DMS153 (cell line): ENCODE results near the gene PEAK1.

Source experiments
- DNase-seq: peaks from one replicate; lab custom pipeline; 2025; lab: John Stamatoyannopoulos, UW

The PEAK1 gene, protein sequence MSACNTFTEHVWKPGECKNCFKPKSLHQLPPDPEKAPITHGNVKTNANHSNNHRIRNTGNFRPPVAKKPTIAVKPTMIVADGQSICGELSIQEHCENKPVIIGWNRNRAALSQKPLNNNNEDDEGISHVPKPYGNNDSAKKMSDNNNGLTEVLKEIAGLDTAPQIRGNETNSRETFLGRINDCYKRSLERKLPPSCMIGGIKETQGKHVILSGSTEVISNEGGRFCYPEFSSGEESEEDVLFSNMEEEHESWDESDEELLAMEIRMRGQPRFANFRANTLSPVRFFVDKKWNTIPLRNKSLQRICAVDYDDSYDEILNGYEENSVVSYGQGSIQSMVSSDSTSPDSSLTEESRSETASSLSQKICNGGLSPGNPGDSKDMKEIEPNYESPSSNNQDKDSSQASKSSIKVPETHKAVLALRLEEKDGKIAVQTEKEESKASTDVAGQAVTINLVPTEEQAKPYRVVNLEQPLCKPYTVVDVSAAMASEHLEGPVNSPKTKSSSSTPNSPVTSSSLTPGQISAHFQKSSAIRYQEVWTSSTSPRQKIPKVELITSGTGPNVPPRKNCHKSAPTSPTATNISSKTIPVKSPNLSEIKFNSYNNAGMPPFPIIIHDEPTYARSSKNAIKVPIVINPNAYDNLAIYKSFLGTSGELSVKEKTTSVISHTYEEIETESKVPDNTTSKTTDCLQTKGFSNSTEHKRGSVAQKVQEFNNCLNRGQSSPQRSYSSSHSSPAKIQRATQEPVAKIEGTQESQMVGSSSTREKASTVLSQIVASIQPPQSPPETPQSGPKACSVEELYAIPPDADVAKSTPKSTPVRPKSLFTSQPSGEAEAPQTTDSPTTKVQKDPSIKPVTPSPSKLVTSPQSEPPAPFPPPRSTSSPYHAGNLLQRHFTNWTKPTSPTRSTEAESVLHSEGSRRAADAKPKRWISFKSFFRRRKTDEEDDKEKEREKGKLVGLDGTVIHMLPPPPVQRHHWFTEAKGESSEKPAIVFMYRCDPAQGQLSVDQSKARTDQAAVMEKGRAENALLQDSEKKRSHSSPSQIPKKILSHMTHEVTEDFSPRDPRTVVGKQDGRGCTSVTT (N-terminal part only)

DNA sequence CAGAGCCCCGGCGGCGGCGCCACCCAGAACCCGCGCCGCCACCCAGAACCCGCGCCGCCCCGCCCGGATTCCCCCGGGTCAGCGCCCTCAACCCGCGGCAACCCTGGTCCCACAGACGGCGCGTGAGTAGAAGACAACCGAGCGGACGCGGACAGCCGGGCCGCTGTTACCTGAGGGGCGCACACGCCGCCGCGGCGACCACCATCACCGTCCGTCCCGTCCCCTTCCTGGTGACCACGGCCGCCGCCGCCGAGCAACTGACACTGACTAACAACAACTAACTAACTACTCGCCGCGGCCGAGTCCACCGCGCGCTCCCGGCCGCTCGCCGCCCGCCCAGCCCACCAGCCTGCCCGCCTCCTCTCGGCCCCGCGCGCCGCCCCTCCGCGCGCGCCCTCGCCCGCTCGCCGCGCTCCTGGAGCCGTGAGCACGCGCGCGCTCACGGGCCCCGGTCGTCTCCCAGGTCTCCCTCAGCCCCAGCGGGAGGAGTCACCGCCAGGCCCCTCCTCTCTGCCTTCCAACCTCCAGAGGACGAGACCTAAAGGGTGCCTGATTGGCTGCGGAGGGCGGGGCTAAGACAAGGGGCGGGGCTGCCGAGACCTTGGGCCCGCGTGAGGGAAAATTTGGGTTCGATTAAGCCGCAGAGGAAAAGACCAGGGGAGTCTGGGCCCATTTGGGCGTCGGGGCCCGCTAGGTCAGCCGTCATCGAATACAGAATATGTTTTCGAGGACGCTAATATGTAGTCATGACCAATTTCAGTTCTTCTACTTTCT lies at the start of gene PEAK1:
Gene PEAK1 (minus strand): TSS at position 269 of the 774 bp plus-strand sequence. CDS start 238,178 bp downstream, outside the sequence.
- peak; percentile 86 for DNase-seq

DNA sequence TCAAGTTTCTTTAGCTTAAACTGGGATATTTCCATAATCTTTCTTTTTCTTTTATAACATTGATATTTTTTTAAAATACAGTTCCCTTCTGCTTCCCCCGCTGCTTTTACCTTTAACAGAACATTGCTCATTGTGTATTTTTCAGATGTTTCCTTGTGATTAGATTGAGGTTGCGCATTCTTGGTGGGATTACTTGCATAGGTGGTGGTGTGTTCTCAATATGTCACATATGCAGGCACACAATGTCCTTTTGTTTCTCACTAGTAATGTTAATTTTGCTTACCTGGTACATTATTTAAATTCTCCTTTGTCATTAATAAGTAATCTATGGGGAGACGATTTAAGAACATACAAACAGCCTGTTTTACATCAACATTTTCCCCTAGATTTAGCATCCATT lies 49.0 kb upstream of the PEAK1 start:
- no peak for DNase-seq

DNA sequence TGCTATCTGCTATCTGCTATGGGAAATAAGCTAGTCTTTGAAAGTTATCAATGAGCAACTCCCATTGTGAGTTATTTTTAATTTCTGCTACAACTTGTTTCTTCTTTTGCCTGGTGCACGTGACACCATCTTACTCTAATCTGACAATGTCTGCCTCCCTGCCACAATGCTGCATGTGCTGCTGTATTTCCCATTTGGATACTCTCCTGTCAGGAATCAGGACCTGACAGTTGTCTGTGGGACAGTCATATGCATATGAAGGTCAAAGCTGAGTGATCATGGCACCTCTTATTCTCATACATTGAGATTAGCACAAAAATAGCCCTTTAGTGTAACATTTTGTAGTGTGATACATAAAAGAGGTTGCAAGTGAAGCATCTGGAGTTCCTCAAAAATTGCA lies 46.6 kb upstream of the PEAK1 start:
- DNase-seq = no peak

DNA sequence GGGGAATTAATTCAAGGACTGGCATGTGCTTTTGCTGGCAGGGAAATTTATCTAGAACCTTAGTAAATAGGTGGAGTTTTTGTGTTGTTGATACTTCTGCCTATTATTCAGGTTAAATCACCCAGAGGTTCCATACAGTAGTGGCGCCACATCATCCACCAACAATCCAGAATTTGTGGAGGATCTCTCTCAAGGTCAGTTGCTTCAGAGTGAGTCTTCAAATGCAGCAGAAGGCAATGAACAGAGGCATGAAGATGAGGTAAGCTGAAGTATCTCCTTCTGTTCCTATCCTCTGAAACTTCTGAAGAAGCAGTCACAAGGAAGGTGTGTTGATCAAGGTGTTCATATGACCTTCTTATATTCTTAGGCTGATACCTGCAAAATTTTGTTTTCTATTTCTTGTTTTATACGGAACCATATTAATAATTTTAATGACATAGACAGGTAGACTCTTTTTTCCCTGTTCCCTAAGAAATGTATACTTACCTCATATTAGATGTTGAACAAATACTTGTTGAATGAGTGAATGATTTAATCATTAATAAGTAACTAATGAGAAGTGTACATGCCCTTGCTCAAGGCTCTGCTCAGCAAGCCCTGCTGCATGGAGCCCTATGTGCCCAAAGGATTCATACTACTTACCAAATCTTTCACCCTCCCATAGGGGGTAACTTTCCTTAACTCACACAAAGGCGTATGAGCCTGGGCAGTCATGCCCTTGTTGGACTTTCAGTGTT lies 44.4 kb upstream of the PEAK1 start:
- DNase-seq = no peak

DNA sequence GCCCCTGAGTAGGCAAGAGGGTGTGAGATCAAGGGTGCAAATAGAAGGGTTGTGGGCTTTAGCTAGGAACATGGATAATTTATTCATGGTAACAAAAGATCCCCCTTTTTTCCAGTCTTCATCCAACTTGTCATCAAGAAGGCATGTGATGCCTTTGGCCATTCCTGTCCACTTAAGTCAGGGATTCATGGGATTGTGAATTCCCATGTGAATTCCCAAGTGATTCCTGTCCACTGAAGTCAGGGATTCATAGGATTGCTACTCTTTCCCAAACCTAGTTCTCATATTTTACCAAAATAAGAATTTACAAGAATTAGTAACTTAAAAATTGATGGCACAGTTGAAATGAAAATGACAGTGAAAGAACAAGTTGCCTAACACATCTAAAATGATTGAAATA lies 41.6 kb upstream of the PEAK1 start:
- DNase-seq = no peak

DNA sequence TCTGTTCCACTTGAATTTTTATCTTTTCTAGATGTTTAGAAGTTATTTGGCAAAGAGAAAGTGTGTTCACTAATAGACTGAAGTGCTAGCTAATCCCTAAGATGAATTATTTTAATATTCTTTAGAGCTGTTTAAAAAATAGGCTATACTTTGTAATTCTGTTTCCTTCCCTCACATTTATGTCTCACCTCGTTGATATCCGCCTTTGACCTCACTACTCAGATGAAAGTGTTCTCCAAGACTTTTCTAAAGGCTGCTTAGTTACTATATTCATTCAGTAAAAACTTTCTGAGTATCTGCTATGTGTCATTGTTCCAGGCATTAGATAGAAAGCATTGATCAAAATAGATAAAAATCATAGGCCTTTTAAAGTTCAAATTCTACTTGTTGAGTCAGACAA lies 39.1 kb upstream of the PEAK1 start:
- DNase-seq = no peak

DNA sequence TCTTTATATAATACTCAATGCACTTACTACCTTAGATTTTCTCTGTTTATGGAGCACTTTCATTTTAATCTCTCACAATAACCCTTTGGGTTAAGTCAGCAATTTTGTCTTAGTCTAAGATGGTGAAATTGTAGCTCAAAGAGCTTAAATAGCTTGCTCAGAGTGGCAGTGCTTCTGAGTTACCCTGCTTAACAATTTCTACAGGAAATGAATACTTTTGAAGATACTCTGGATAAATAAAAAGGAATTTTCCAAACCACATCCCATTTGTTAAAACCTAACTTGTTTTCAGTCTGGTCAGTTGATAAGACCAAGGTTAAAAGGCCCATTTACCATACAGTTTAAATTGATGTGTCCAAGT lies 38.0 kb upstream of the PEAK1 start:
- DNase-seq = no peak

DNA sequence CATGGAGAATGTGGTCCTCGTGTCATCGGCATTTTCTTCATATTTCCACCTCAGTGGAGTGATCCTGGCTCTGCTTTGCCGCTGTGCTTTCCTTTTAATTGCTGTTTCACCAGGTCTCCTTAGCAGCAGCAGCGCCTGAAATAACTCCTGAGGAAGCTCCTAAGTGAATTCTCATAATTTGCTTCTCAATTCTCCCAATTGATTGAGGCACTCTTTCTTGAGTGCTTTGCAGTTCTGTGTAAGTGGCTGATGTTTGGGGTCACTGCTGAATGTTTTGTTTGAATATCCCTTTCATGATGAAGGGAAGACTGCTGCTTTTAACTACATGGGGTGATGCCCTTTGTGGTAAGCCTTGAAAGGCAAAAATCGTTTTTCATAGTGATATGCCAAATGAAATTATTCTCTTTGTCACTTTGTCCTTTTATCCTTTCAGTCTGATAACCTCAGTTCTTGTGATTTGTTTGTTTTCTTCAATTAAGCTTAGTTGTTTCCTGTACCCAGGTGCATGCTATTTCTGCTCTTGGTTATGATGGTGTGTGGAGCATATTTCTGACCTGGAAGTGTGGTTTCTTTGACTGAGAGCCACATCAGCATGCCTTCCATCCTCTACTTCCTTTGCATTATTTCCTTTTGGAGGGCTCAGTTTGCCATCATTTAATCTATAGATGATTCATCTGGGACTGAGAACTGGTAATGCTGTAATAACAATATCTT lies 37.4 kb upstream of the PEAK1 start:
- no peak for DNase-seq

DNA sequence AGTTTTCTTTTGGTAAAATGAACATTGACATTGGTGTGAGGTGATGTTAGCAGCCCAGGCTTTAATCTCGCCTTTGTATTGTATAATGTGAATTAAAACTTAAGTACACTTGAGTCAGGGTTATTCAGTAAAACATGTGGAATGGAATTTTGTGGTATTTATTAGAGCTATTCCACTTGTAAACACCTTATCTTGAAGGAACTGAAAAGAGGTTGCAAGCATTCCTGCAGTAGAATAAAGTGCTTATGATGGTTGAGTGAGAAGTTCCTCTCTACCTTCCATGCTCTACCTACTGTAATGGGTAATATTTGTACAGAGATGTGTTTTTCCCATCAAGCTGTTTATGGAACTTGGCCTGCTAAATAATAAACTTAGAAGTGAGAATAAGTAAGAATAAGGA lies 36.8 kb upstream of the PEAK1 start:
- DNase-seq = no peak

DNA sequence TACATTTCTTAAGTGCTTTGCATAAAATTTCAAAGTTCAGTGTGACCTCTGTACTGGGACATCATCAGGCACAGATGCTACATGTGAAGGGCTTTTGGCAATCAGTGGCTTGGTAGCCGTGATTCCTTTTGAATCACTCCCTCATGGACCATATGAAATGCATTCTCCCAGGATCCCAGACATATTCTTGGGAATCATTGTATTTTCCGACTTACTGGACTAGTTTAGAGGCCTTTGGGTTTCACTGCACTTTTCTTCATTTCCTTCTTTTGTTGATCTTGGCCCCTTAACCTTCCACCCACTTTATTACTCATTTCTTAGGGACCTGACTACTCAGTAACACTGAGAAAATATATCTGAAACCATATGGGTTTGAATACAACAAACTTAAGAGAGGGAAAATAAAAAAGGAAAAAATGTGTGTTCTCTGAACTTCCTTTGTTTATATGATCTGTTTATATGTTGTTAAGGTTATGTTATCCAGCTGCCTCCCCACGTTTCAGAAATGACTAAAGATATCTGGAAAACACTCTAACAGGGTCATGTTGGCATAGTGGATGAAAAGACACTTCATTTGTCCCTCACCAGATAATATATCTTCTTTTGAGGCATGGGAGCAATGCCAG lies 35.9 kb upstream of the PEAK1 start:
- no peak for DNase-seq

DNA sequence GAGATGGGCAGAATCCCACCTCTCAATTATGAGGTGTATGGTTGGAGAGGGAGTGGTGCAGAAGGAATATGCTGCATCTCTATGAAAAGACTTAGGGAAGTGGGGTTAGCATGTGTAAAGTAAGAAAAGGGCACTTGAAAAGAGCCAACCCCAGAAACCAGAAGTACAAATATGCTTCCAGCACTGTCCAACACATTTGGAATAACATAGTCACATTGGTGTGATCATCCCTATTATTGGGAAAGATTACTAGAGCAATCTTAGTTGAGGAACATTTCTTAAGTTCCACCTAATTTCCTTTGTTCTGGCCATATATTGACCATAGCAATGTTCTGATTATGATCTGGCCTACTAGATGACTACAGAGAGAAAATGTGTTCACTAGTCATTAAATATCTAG lies 35.0 kb upstream of the PEAK1 start:
- no peak for DNase-seq

DNA sequence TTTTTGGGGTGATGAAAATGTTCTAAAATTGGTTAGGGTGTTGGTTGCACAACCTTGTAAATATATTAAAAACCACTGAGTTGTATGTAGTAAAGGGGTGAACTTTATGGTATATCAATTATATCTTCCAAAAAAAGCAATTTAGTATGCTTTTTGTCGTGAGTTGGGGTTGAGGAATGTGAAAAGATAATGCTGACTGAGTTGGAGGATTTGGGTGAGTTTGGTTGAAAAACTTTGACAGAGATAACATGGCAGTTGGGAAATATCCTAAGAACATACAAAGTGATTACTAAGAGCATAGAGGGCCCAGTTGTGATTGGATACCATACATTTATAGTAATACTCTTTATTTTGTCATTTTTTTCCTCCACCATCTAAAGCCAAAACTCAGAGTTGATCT lies 34.4 kb upstream of the PEAK1 start:
- DNase-seq = no peak

DNA sequence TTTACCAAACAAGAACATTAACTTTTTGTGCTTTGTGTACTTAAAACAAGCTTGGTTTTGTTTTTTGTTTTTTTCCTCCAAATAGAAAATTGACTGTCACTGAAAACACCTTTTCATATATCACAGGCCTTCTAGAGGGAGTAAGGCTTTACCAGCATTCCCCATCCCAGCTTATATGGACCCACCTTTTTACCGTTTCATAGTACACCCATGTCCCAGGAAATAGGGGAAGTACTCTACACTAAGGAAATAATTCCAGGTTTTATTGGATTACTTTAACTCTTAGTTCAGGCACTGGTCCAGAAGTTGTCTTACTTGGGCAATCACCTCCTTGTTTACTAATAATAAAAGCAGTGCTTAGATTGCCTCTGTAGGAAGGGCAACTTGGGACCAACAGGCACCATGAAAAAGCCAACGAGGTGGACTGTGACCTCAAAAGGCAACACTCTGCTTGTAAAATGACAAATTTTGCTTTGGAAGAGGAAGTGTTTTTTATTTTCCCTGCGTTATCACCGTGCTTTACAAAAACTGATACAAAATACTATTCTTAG lies 27.0 kb upstream of the PEAK1 start:
- no peak for DNase-seq

DNA sequence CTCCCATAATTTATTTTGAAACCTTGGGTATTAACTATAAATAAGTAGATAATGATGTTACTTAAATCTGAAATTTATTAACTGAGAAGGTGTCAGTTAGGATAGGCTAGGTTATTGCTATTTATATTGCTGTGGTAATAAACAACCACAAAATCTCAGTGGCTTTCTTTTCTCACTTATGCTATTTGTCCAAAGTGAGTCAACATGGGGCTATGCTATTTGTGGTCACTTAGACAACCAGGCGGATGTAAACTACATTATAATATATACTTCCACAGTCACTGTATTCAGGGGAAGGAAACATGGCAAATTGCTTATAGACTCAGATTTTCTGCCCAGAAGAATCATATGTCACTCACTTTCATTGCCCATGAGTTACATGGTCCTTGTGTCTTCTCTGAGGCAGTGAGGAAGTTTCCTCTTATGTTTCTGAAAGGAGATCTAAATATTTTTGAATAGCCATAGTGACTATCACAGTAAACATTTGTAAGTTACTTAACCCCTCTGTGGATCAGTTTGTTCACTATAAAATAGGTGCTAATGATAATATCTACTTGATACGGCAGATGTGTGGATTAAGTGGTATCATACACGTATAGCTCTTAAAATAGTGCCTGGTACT lies 20.6 kb upstream of the PEAK1 start:
- DNase-seq = no peak

DNA sequence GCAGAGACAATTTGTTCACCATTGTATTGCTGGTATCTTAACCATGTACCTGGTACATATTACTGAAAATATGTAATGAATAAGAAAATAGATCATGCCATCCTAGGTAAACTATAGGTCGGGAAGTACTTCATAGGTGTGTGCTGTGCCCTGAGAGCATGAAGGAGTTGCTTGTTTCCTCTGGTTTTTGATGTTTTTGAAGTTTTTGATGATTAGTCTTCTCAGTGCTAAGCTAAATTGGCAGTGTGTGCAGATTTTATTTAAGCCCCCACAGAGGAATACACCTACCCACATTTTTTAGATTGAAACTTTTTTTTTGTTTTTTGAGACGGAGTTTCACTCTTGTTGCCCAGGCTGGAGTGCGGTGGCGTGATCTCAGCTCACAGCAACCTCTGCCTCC lies 17.4 kb upstream of the PEAK1 start:
- DNase-seq = no peak

DNA sequence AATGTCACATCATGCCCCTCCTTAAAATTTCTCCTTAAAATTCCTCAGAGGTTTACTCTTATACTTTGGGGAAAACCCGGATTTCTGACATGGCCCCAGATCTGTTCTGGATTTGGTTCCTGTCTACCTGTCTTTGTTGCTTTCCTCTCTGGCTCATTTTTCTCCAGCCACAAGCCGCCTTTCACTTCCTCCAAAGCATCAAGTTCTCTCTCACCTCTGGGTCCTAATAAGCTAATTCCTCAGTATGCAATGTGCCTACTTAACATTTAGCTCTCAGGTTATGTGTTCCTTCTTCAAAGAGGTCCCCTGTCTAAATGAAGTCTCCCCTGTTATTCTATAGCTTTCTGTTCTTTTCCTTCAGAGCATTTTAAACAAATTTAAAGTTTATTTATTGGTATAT lies 16.9 kb upstream of the PEAK1 start:
- no peak for DNase-seq

DNA sequence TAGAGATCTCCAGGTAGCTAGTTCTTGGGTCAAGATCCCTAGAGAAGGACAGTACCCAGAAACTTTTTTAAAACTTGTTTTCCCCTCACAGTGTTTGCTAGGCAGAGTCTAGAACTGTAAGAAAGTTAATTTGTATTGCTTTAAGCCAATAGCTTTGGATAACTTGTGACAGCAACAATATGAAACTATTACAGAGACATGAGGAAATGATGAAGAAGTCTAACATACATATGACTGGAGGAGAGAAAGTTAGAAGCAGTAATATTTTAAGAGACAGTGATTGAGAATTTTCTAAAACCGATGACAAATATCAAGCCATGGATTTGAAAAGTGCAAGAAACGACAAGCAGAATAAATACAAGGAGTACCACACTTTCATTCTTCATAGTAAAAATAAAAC lies 10.7 kb upstream of the PEAK1 start:
- no peak for DNase-seq

DNA sequence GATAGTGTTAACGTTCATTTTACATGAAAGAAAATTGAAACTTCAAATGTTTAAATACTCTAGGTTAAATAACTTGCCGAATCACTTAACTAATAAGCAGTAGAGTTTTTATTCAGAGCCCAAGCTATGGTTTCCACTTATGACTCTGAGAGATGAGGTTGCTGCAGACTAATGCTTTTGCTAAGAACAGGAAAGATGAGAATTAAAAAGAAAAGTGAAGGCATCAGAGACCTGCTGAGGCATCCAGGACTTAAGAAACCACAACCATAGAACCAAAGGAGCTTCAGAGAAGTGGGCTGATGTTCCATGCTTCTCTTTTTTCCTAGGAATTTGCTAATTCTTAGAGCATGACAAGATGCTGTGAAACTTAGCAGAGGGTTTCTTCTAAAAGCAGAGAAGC lies 10.3 kb upstream of the PEAK1 start:
- no peak for DNase-seq

DNA sequence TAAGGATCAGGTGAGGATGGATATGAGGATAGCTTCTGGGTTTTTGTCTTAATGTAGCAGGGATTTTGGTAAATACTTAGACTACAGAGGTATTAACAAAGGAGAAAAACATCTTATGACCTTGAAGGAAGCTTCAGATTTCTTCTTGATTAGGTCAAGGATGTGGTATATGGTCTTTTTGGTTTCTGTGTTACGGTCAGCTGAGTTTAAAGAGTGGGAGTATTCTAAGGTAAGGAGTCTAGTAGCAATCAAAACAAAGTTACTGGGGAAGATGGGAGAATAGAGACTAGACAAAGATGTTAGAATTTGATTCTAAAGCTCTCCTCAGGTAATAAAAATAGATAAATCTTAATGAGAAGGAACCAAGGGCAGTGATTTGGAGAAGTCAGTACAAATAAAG lies 7.0 kb upstream of the PEAK1 start:
- DNase-seq = no peak

DNA sequence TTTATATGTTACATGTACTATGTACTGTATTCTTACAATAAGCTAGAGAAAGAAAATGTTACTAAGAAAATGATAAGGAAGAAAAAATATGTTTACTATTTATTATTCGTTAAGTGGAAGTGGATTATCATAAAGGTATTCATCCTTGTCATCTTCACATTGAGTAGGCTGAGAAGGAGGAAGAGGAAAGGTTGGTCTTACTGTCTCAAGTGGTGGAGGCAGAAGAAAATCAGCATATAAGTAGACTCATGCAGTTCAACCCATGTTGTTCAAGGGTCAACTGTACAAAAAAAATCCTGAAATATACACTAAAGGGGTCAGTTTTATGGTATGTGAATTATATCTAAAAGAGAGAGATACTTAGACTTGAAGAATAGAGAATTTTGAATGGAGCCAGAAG lies 6.5 kb upstream of the PEAK1 start:
- no peak for DNase-seq
